Stimulated activated CD4-positive, alpha-beta T cell treated with anti-CD3 and anti-CD28 coated beads, Interleukin-12 subunit alpha, Interleukin-12 subunit beta, amount 100 ng/mL, for 24 hours (primary cell): Measurements from ENCODE around the gene CHCHD1.
"Not testable (repeated sequence)": the region's sequence is repeated elsewhere in the genome, so short reads cannot be mapped to it uniquely, and the experiment has no call there.

Experiments
- DNase-seq, 2 experiments: peaks; one replicate each; pipeline ENCODE4 v3.0.0-alpha.2; 2020; ENCODE audit warnings: low read depth in 2 of 2

Gene CHCHD1

DNA sequence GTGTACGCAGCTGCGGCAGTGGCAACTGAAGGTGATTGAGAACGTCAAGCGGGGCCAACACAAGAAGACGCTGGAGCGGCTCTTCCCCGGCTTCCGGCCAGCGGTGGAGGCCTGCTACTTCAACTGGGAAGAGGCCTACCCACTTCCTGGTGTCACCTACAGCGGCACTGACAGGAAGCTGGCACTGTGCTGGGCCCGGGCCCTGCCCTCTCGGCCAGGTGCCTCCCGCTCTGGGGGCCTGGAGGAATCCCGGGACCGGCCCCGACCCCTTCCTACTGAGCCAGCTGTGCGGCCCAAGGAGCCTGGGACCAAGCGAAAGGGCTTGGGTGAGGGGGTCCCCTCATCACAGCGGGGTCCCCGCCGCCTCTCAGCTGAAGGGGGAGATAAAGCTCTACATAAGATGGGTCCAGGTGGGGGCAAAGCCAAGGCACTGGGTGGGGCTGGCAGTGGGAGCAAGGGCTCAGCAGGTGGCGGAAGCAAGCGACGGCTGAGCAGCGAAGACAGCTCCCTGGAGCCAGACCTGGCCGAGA lies 10.1 kb downstream of the CHCHD1 start:
- DNase-seq = no peak

DNA sequence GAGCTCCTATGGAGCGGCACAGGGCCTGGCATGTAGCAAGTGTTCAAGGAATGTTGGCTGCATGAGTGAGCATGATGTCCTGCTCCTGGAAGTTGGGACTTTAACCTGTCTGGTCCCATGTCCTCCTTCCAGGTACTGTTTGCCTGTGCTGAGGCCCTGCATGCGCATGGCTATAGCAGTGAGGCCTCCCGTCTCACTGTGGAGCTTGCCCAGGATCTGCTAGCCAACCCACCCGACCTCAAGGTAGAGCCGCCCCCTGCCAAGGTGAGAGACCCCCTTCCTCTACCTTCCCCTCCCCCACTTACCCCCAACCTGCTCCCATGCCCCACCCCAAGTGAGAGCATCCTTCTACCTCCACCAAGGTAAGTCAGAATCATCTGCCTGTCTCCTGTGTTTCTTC lies 11.6 kb downstream of the CHCHD1 start:
- DNase-seq = no peak

DNA sequence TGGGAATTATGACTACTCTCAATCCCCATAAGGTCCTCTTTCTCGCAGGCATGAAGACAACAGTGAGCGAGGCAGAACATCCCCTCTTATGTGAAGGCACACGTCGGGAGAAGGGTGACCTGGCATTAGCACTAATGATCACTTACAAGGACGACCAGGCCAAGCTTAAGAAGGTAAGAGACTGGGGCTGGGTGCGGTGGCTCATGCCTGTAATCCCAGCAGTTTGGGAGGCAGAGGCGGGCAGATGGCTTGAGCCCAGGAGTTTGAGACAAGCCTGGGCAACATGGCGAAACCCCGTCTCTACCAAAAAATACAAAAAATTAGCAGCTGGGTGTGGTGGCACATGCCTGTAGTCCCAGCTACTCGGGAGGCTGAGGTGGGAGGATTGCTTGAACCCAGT lies 13.6 kb downstream of the CHCHD1 start:
- DNase-seq = not testable (repeated sequence)

DNA sequence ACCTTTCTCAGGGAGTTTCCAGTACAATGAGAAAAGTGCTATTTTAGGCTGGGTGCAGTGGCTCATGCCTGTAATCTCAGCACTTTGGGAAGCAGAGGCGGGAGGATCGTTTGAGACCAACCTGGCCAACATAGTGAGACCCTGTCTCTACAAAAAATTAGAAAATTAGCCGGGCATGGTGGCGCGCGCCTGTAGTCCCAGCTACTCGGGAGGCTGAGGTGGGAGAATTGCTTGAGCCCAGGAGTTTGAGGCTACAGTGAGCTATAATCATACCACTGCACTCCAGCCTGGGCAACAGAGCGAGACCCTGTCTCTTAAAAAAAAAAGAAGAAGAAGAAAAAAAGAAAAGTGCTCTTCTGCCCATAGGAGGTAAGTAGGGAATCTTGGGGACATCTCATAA lies 14.2 kb downstream of the CHCHD1 start:
- DNase-seq = not testable (repeated sequence)

DNA sequence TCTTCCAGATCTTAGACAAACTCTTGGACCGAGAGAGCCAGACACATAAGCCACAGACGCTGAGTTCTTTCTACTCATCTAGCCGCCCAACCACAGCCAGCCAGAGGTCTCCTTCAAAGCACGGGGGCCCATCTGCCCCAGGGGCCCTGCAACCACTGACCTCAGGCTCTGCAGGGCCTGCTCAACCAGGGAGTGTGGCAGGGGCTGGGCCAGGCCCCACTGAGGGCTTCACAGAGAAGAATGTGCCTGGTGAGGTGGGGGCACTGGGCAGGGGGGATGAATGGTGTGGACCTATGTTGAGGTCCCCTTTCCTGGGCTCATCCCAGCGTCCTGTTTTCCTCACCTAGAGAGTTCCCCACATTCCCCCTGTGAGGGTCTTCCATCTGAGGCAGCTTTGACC lies 14.9 kb downstream of the CHCHD1 start:
- DNase-seq = no peak

DNA sequence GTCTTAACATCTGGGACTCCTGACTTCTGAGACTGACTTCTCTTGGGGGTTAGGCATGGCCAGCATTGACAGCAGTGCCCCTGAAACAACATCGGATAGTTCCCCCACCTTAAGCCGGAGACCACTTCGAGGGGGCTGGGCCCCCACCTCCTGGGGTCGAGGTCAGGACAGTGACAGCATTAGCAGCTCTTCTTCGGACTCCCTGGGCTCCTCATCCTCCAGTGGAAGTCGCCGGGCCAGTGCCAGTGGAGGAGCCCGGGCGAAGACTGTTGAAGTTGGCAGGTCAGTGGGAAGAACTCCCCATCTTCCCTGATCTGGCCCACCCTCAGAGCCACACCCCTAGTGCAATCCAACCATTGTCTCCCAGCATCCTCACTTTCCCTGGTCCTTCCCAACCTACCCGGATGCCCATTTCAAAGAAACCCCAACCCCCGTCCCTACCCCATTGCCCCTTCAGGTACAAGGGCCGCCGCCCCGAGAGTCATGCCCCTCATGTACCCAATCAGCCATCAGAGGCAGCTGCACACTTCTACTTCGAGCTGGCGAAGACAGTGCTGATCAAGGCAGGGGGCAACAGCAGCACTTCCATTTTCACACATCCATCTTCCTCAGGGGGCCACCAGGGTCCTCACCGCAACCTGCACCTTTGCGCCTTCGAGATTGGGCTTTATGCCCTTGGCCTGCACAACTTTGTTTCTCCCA lies 15.6 kb downstream of the CHCHD1 start:
- DNase-seq = no peak

DNA sequence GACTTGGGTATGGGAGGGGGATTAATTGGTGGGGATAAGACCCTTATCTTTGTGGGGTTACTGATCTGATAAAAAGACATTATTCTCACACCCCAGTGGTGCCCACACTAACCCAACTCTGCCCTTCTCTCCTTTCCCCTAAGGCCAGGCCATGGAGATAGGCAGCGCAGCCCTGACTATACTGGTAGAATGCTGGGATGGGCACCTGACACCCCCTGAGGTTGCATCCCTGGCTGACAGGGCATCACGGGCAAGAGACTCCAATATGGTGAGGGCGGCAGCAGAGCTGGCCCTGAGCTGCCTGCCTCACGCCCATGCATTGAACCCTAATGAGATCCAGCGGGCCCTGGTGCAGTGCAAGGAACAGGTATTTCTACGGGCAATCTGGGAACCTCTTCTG lies 16.2 kb downstream of the CHCHD1 start:
- no peak for DNase-seq

DNA sequence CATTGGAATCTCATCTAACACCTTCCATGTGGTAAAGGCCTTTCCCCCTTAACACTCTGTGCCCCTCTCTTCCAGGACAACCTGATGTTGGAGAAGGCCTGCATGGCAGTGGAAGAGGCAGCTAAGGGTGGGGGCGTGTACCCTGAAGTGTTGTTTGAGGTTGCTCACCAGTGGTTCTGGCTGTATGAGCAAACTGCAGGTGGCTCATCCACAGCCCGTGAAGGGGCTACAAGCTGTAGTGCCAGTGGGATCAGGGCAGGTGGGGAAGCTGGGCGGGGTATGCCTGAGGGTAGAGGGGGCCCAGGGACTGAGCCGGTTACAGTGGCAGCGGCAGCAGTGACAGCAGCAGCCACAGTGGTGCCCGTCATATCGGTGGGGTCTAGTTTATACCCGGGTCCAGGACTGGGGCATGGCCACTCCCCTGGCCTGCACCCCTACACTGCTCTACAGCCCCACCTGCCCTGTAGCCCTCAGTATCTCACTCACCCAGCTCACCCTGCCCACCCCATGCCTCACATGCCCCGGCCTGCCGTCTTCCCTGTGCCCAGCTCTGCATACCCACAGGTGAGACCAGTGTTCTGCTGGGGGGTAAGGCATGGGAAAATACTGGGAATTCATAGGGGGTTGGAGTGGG lies 17.2 kb downstream of the CHCHD1 start:
- DNase-seq = no peak

DNA sequence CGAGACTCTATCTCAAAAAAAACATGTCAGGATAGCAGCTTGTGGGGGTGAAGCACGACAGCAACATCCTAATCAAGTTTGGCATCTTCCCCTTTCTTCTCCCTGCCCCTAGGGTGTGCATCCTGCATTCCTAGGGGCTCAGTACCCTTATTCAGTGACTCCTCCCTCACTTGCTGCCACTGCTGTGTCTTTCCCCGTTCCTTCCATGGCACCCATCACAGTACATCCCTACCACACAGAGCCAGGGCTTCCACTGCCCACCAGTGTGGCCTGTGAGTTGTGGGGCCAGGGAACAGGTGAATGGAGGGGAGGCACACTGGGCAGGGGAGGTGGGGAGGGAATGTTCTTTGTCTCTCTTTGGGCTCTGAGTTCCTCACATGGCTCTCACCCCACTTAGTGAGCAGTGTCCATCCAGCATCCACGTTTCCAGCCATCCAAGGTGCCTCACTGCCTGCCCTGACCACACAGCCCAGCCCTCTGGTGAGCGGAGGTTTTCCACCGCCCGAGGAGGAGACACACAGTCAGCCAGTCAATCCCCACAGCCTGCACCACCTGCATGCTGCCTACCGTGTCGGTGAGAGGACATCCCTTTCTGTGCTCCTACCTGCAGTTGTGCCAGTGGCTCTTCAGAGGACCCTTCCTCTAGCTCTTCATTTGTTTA lies 18.2 kb downstream of the CHCHD1 start:
- no peak for DNase-seq

DNA sequence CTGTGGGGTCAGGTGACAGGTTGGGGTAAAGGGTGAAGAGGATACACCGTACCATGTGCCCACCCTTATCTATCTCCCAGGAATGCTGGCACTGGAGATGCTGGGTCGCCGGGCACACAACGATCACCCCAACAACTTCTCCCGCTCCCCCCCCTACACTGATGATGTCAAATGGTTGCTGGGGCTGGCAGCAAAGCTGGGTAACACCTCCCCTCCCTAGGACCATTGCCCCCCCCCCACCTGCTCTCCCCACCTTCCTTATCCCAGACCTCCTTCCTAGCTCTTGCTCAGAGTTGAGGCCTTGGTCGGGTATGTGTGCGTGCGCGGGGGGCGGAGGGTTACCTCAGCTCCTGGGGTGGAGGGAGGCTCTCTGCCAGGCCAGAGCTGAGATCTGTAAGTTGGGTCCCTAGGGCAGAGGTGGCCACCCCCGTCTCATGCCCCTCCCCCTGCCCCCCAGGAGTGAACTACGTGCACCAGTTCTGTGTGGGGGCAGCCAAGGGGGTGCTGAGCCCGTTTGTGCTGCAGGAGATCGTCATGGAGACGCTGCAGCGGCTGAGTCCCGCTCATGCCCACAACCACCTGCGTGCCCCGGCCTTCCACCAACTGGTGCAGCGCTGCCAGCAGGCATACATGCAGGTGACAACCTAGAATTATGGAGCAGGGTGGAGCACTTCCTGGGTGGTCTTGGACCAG lies 18.9 kb downstream of the CHCHD1 start:
- no peak for DNase-seq

DNA sequence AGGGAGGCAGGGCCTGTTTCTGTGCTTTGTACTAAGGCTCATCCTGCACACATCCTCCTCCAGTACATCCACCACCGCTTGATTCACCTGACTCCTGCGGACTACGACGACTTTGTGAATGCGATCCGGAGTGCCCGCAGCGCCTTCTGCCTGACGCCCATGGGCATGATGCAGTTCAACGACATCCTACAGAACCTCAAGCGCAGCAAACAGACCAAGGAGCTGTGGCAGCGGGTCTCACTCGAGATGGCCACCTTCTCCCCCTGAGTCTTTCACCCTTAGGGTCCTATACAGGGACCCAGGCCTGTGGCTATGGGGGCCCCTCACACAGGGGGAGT lies 19.4 kb downstream of the CHCHD1 start:
- no peak for DNase-seq

DNA sequence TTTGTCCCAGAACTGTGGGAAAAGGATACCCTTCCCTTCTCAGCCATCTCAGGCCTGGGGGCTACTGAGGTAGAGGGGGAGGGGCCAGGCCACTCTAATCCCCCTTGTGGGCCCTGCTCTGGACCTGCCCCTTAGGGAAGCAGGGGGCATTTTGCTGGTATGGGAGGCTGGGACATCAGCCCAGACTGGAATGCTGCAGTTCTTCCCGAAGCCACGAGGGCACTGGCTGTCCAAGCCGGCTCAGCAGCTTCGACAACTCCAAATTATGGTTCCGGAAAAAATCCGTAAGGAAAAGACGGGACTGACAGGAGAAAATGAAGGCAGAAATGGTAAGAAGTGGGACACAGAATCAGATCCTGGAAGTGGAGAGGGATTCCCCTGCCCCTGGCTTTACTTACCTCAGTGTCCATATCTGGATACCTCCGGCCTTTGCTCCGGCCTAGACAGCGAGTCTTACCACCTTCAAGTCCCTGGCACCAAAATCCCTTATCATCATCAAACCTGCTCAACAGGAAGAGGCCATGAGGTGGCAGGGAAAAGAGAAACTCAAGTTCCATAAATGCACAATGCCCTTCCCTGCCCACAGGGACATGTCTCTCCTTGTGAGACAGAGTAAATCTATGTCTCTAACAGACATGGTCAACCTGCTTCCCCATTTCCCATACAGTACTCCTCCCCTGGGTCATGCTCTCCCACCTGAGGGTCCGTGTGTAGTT lies 20.6 kb downstream of the CHCHD1 start:
- no peak for DNase-seq

DNA sequence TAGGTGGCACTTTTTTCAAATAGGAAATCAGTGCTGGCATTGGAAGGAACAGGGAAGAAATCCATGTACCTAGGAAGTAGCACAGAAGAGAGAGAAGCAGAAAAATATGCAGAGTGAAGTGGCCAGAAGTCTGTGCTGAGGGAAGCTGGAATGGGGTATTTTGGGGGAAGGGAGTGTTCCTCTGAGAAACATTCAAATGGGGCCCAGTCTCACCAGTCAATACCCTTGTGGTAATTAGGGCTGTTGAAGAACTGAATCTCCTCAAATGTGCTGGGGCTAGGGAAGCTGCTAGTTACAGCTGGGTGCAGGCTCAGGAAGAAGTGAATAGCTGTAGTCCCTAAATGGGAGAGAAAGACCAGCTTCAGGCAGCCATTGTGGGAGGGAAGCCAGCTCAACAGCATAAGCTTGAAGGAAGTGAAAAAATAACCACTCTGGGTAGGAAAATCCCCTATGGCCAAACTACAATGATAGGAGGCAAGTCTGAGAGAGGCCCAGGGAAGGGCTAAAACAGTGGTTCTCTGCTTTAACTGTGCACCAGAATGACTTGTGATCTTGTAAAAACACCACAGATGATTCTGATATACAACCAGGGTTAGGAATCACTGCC lies 21.9 kb downstream of the CHCHD1 start:
- no peak for DNase-seq

DNA sequence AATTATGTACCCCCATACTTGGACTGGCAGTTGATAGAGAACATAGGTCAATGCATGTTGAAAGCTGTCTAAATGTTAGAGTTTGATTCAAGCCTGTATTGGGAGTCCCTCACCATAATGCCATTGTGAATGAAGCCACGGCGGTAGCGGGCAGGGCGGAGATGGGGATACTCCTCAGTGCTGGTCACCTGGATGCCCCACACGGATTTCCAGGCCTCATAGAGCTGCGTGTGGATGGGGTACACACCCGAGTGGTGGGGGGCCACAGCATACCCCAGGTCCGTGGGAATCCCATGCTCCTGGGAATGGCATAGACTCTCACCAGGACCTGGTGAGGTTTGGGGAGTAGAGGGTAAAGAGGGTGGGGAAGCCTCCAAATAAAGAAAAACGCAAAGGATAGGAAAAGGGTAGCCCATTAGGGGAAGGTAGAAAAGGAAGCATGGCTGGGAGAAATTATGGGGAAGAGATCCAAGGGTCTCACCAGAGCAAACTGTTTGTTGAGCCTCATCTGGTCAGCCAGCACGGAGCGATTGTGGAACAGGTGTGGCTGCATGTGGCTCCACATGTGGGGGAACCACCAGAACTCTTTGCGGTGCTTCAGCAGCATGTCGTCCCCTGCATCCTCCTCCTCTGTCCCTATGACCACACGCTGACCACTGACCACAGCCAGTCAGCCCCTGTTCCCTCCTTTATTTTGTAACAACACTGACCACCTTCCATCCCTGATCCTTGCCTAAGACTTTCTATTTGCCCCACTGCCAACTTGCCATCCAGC lies 24.5 kb downstream of the CHCHD1 start:
- DNase-seq = no peak

DNA sequence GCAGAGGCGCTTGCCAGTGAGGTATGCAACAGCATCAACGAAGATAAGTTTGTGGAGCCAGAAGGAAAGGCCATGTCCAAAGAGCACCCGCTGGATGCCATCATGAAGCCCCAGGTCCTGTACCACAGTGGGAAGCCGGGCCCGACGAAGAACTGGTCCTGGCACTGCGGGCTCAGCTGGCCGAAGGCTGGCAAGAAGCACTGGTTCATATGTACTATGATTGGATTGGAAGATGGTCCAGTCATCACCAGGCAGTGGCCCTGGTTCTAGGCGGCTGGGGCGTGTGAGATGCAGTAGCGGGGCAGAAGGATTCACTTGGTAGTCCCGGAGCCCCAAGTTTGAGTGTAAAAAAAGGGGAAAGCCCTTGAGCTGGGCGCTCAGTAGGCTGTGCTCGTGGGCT lies 25.6 kb downstream of the CHCHD1 start:
- no peak for DNase-seq

DNA sequence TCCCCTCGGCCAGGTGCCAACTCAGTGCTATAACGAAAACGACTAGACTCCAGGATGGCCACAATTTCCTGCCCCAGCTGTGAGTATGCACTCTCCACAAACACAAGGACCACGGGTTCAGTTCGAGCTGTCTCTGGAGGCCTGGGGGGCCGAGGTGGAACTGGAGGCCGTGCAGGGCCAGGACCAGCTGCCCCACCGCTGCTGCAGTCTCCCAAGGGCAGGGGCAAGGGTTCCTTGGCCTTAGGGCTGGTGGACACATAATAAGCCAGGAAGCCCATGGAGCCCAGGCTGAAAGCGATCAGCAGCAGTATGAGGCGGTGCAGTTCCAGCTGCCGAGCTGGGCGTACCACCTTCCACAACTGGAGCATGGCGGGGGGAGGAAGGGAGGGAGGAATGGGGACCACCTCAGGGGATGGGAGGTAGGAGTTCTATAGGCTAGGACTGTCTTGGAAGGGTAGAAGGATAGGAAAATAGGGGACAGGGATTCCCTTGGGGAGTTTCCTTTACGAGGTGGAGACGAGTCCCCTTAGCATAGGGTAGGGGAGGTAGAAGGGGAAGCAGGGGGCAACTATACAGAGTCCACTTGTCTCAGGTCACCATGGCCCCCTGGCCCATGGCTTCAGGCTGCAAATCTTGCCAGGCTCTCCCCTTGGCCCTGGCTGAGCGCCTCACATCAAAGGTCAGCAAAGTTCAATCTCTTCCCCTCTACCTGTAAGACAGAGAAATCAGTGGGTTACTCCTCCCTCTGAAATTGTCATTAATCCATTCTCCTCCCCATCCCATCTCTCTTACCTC lies 26.4 kb downstream of the CHCHD1 start:
- no peak for DNase-seq

DNA sequence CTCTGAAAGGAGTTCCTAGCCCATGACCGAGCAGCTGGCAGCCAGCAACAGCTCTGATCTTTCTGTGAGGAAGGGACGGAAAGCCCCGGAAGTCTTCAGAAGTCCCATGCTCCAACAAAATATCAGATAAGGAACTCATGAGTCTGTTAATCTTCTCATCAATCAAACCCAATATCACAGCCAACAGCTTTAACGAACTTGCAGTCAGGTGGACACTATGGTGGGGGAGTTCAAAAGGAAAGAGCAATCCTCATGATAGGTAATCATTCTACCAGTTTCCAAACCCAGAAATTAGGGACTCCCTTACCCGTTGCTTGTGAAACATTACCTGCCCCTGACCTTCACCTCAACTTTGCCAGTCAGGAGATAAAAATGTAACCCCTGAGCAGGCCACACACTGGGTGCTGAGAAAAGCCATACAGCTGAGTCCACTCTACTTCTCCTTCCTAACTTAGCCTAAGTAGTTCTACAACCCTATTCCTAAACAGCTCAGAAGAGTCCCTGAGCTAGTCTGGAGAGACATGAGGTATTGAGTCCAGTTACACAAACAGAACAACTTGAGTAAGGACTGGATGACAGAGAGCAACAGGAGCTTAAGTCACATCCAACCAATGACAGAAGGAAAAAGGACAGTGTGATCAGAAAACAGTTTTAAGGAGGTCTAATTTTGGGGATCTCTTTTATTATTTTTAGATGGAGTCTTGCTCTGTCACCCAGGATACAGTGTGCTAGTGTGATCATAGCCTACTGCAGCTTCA lies 27.4 kb downstream of the CHCHD1 start:
- DNase-seq = no peak

DNA sequence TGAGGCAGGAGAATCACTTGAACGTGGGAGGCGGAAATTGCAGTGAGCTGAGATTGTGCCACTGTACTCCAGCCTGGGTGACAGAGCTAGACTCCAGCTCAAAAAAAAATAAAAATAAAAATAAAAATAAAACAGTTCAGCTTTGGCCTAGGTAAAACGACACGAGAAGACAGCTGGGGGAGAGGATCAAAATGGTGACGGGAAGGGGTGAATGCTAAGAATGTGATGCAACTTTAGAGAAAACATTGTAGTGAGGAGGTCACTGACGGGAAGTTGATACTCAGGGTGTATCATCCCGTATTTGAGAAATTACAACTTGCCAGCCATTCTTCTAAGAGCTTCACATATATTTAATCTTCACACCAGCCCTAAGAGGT lies 28.5 kb downstream of the CHCHD1 start:
- no peak for DNase-seq
